H9 (cell line): Measurements from ENCODE around the gene DDC. TPM values are rescaled to one million over a fixed set of nuclear protein-coding genes. Genes with fewer than 3 reads are reported as not detected.

ENCODE experiments used
- DNase-seq: peaks from one replicate; pipeline ENCODE4 v3.0.0-alpha.2; 2017
- H2AFZ ChIP-seq: one replicate; pipeline ENCODE4 v1.6.1; 2013; ENCODE audit warnings: mild to moderate bottlenecking, low read length, control low read depth, moderate library complexity
- H2AK5ac ChIP-seq: 2 replicates; pipeline ENCODE4 v1.6.1; 2013; ENCODE audit warnings: low read length, control low read depth, mixed read lengths; ENCODE audit not compliant: insufficient read length
- H2BK120ac ChIP-seq: one replicate; pipeline ENCODE4 v1.6.1; 2013; ENCODE audit warnings: low read depth, mild to moderate bottlenecking, low read length, control low read depth, inconsistent platforms; ENCODE audit not compliant: poor library complexity, severe bottlenecking
- H2BK12ac ChIP-seq: 2 replicates; pipeline ENCODE4 v1.6.1; 2013; ENCODE audit warnings: low read length, control low read depth, mixed read lengths, low read depth; ENCODE audit not compliant: insufficient read length
- H2BK15ac ChIP-seq: 2 replicates; pipeline ENCODE4 v1.6.1; 2013; ENCODE audit warnings: low read depth, low read length, control low read depth
- H2BK20ac ChIP-seq: one replicate; pipeline ENCODE4 v1.6.1; 2013; ENCODE audit warnings: low read depth, mild to moderate bottlenecking, low read length, control low read depth, inconsistent platforms; ENCODE audit not compliant: poor library complexity, severe bottlenecking
- H2BK5ac ChIP-seq: 2 replicates; pipeline ENCODE4 v1.6.1; 2013; ENCODE audit warnings: low read length, control low read depth, mixed read lengths; ENCODE audit not compliant: insufficient read length
- H3K14ac ChIP-seq: 2 replicates; pipeline ENCODE4 v1.6.1; 2013; ENCODE audit warnings: low read length, control low read depth; ENCODE audit not compliant: insufficient read depth
- H3K18ac ChIP-seq: 2 replicates; pipeline ENCODE4 v1.6.1; 2013; ENCODE audit warnings: low read depth, mild to moderate bottlenecking, mixed read lengths, low read length, control low read depth; ENCODE audit not compliant: insufficient read length
- H3K23ac ChIP-seq: 2 replicates; pipeline ENCODE4 v1.6.1; 2013; ENCODE audit warnings: low read length, control low read depth, mixed read lengths, low read depth; ENCODE audit not compliant: insufficient read length
- H3K23me2 ChIP-seq: 2 replicates; pipeline ENCODE4 v1.6.1; 2013; ENCODE audit warnings: low read depth, mild to moderate bottlenecking, mixed read lengths, low read length, control low read depth; ENCODE audit not compliant: insufficient read length, poor library complexity, severe bottlenecking
- H3K27ac ChIP-seq: 2 replicates; pipeline ENCODE4 v1.5.1; 2013; ENCODE audit warnings: low read length, control low read depth, mixed read lengths, low read depth; ENCODE audit not compliant: insufficient read length
- H3K27me3 ChIP-seq: 2 replicates; pipeline ENCODE4 v1.6.1; 2013; ENCODE audit warnings: low read length, control low read depth, inconsistent platforms; ENCODE audit not compliant: insufficient read depth
- H3K4ac ChIP-seq: 2 replicates; pipeline ENCODE4 v1.6.1; 2013; ENCODE audit warnings: low read depth, mild to moderate bottlenecking, control low read depth, inconsistent platforms, low read length, moderate library complexity
- H3K4me1 ChIP-seq: 2 replicates; pipeline ENCODE4 v1.6.1; 2013; ENCODE audit warnings: low read length, control low read depth, inconsistent platforms; ENCODE audit not compliant: insufficient read depth
- H3K4me2 ChIP-seq: 2 replicates; pipeline ENCODE4 v1.6.1; 2013; ENCODE audit warnings: low read length, control low read depth, mixed read lengths; ENCODE audit not compliant: insufficient read length, insufficient read depth
- H3K56ac ChIP-seq: 2 replicates; pipeline ENCODE4 v1.6.1; 2013; ENCODE audit warnings: low read depth, mild to moderate bottlenecking, mixed read lengths, low read length, control low read depth; ENCODE audit not compliant: insufficient read length
- H3K79me1 ChIP-seq: 2 replicates; pipeline ENCODE4 v1.6.1; 2013; ENCODE audit warnings: low read depth, mild to moderate bottlenecking, moderate library complexity, low read length, control low read depth, inconsistent platforms; ENCODE audit not compliant: insufficient read depth, poor library complexity, severe bottlenecking
- H3K79me2 ChIP-seq: 2 replicates; pipeline ENCODE4 v1.6.1; 2013; ENCODE audit warnings: low read length, control low read depth, inconsistent platforms; ENCODE audit not compliant: insufficient read depth
- H3K9ac ChIP-seq: 2 replicates; pipeline ENCODE4 v1.6.1; 2013; ENCODE audit warnings: low read length, control low read depth, mixed read lengths; ENCODE audit not compliant: insufficient read length; ENCODE audit errors: extremely low read depth
- H3K9me3 ChIP-seq: one replicate; pipeline ENCODE4 v1.6.1; 2013; ENCODE audit warnings: low read depth, low read length, inconsistent platforms; ENCODE audit not compliant: control insufficient read depth
- H3T11ph ChIP-seq: one replicate; pipeline ENCODE4 v1.6.1; 2013; ENCODE audit warnings: mild to moderate bottlenecking, low read length, control low read depth, inconsistent platforms
- H4K20me1 ChIP-seq: one replicate; pipeline ENCODE4 v1.6.1; 2013; ENCODE audit not compliant: control insufficient read depth, insufficient read length, insufficient read depth
- H4K5ac ChIP-seq: 2 replicates; pipeline ENCODE4 v1.6.1; 2013; ENCODE audit warnings: low read depth, mild to moderate bottlenecking, mixed read lengths, low read length, control low read depth; ENCODE audit not compliant: insufficient read length
- H4K8ac ChIP-seq: replicated peaks from 2 replicates; pipeline ENCODE4 v1.6.1; 2013; ENCODE audit warnings: low read length, control low read depth, mixed read lengths, low read depth; ENCODE audit not compliant: insufficient read length
- H4K91ac ChIP-seq: 2 replicates; pipeline ENCODE4 v1.6.1; 2013; ENCODE audit warnings: low read depth, mild to moderate bottlenecking, moderate library complexity, mixed read lengths, low read length, control low read depth; ENCODE audit not compliant: insufficient read length
- H3K27ac Mint-ChIP-seq, 3 experiments: 2 replicates in 2 of 3; 3 replicates in 1 of 3; pipeline ENCODE4 v1.8.0; 2020 to 2021; ENCODE audit warnings: mixed read lengths in 3 of 3, mild to moderate bottlenecking in 1 of 3, moderate library complexity in 1 of 3
- H3K27me3 Mint-ChIP-seq: 2 replicates; pipeline ENCODE4 v1.8.0; 2021; ENCODE audit warnings: low read depth, mild to moderate bottlenecking, moderate library complexity, mixed read lengths
- H3K36me3 Mint-ChIP-seq, 3 experiments: 2 replicates in 2 of 3; 3 replicates in 1 of 3; pipeline ENCODE4 v1.8.0; 2020 to 2021; ENCODE audit warnings: low read depth in 3 of 3, mixed read lengths in 3 of 3; ENCODE audit not compliant: insufficient read depth in 1 of 3
- H3K4me1 Mint-ChIP-seq, 2 experiments: 2 replicates each; pipeline ENCODE4 v1.8.0; 2020; ENCODE audit warnings: mixed read lengths in 2 of 2
- H3K4me3 Mint-ChIP-seq, 2 experiments: 2 replicates in 1 of 2; 3 replicates in 1 of 2; pipeline ENCODE4 v1.8.0; 2020 to 2021; ENCODE audit warnings: mild to moderate bottlenecking in 2 of 2, mixed read lengths in 2 of 2, moderate library complexity in 1 of 2
- H3K9me3 Mint-ChIP-seq, 2 experiments: 2 replicates in 1 of 2; 3 replicates in 1 of 2; pipeline ENCODE4 v1.8.0; 2020; ENCODE audit warnings: mild to moderate bottlenecking in 2 of 2, mixed read lengths in 2 of 2, moderate library complexity in 1 of 2
- CTCF ChIP-seq: fragments of 200-600 bp; sonication (generic); conservative IDR thresholded peaks from 3 replicates; pipeline ENCODE4 v1.8.0; 2021; ENCODE audit warnings: antibody characterized with exemption, mild to moderate bottlenecking
- WGBS: extraction: QIAGEN DNeasy Blood & Tissue Kit; methylation state at CpG from one replicate; pipeline ENCODE4 v1.1.7; 2013; ENCODE audit warnings: missing lambda C conversion rate, low lambda C conversion rate, mixed read lengths; ENCODE audit not compliant: insufficient read length; ENCODE audit errors: extremely low coverage; 5-methylcytosine and 5-hydroxymethylcytosine counted together
- total RNA-seq: library from RNA; stranded (reverse); gene quantifications from 2 replicates; pipeline ENCODE4 v1.2.1, GENCODE V29; 2021

DDC gene
- total RNA-seq, 1 experiment from 2014 or later, result not detected

GRCh38 chr7:50479743-50480517, 85.3 kb downstream of the DDC start:
- Histone ChIP-seq H3K4ac (no peak overlapping the region), H2BK12ac (no peak overlapping the region), H2BK15ac (no peak overlapping the region), H3K23me2 (no peaks in the 10 kb centered on the region), H4K91ac (no peak overlapping the region), H4K5ac (no peak overlapping the region), H3T11ph (no peak overlapping the region), H2BK5ac (no peak overlapping the region), H4K20me1 (no peaks in the 10 kb centered on the region), H3K9ac (no peak overlapping the region), H3K27me3 (no peaks in the 10 kb centered on the region), H2BK20ac (no peak overlapping the region), H3K4me1 (no peaks in the 10 kb centered on the region), H4K8ac (no peak overlapping the region), H3K79me2 (no peaks in the 10 kb centered on the region), H3K79me1 (no peaks in the 10 kb centered on the region), H3K27ac (no peak overlapping the region), H3K18ac (no peak overlapping the region), H2AFZ (no peak overlapping the region), H3K9me3 (no peaks in the 10 kb centered on the region), H3K23ac (no peak overlapping the region), H2BK120ac (no peak overlapping the region), H3K4me2 (no peak overlapping the region), H2AK5ac (no peak overlapping the region), H3K56ac (no peak overlapping the region), H3K14ac (no peak overlapping the region)
- Mint-ChIP-seq H3K27ac (no peak overlapping the region), H3K4me1 (peaks cover 7% of the 10 kb centered on the region in 2 experiments; a peak in 3 of 4 replicates), H3K4me3 (no peak overlapping the region), H3K9me3 (peaks cover 0 to 2% of the 10 kb centered on the region in 2 experiments; a peak in 1 of 5 replicates), H3K36me3 (no peaks in the 10 kb centered on the region), H3K27me3 (no peaks in the 10 kb centered on the region)
- no peak for DNase-seq
- no peak for TF ChIP-seq CTCF
- WGBS, result no CpG with 5 or more reads among the region's 7 CpGs
